ENCODE results near the gene TGFBR2.
A peak's percentile ranks its signal among the peaks of the same experiment; 100 is the strongest.

The TGFBR2 gene

GRCh38 chr3:30684356-30684755 lies 78.0 kb downstream of the TGFBR2 start:
- no peak for DNase-seq (ENCODE audit: low read depth)
- TF ChIP-seq CTCF (conservative IDR thresholded peaks at IDR 0.05; ENCODE audit: control insufficient read depth, insufficient read depth, low read depth, low read length), result no peak
- H3K4me3 ChIP-seq (ENCODE audit: control insufficient read depth, low read depth, low read length), result no peak overlapping the region

DNA sequence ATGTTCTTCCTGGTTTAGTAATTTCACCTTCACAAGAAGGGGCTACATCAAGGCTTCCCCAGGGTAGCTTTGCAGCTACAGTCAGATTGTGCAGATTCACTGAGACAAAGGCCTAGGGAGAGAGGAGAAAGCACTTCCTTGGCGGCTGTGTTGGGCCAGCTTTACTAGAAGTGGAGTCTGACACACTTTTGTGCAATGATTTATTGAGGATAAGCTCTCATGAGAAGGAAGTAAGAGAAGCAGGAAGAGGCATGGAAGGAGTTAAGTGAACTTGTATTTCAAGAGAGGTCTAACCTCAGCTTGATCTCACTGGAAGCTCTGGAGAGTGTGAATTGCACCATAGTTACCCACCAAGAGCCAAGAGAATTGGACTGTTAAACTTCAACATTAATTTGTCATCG lies 78.9 kb downstream of the TGFBR2 start:
- H3K4me3 ChIP-seq (ENCODE audit: control insufficient read depth, low read depth, low read length), result no peak overlapping the region
- TF ChIP-seq CTCF (conservative IDR thresholded peaks at IDR 0.05; ENCODE audit: control insufficient read depth, insufficient read depth, low read depth, low read length), result no peak
- DNase-seq (ENCODE audit: low read depth), result peak; percentile 53

- DNase-seq (ENCODE audit: low read depth), result no peak
- TF ChIP-seq CTCF (conservative IDR thresholded peaks at IDR 0.05; ENCODE audit: control insufficient read depth, insufficient read depth, low read depth, low read length), result no peak
- no peak overlapping the region for H3K4me3 ChIP-seq (ENCODE audit: control insufficient read depth, low read depth, low read length)
Measured at GRCh38 chr3:30686176-30686575, 79.8 kb downstream of the TGFBR2 start.

DNA sequence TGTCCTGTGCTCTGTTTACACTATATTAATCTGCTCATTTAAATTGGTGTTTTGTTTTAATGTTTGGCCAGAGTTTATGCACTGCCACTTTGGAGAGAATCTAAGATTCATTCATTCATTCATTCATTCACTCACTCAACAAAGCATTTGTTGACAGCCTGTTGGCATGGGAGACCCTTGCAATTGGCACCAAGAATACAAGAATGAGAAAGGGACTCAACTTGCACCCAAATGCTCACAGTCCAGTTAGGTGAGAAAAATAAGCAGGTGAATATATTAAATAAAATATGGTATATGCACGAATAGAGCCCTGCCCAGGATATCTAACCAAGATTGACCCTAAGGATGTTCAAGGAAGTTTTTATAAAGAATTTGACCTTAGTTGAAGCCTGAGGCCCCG lies 80.4 kb downstream of the TGFBR2 start:
- H3K4me3 ChIP-seq (ENCODE audit: control insufficient read depth, low read depth, low read length), result no peak overlapping the region
- no peak for TF ChIP-seq CTCF (conservative IDR thresholded peaks at IDR 0.05; ENCODE audit: control insufficient read depth, insufficient read depth, low read depth, low read length)
- no peak for DNase-seq (ENCODE audit: low read depth)

DNA sequence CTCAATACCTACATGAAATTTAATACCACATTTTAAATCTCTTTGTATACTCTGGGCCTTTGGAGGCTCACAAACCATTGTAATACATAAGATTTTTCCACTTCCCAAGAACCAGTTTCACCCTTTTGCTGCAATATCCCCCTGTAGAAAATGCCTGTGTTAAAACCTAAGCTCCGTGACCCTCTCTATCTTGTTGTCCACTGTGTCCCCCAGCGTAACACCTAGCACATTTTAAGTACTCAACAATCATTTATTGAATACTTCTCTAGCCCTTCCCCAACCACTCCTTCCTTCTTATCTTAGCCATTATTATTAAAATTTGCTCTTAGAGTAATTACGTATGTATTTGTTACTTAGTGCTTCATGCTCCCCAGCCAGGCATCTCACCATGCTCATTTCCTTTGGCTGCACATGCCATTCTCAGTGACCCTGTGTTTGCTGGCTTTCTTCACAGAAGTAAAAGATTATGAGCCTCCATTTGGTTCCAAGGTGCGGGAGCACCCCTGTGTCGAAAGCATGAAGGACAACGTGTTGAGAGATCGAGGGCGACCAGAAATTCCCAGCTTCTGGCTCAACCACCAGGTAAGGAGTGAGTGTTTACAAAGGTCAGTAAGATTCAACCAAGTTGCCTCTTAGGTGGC lies 81.6 kb downstream of the TGFBR2 start:
- no peak for TF ChIP-seq CTCF (conservative IDR thresholded peaks at IDR 0.05; ENCODE audit: control insufficient read depth, insufficient read depth, low read depth, low read length)
- no peak overlapping the region for H3K4me3 ChIP-seq (ENCODE audit: control insufficient read depth, low read depth, low read length)
- no peak for DNase-seq (ENCODE audit: low read depth)

- TF ChIP-seq CTCF (conservative IDR thresholded peaks at IDR 0.05; ENCODE audit: control insufficient read depth, insufficient read depth, low read depth, low read length), result no peak
- H3K4me3 ChIP-seq (ENCODE audit: control insufficient read depth, low read depth, low read length), result no peak overlapping the region
- DNase-seq (ENCODE audit: low read depth), result peak; percentile 72
Measured at GRCh38 chr3:30688776-30689641, 82.6 kb downstream of the TGFBR2 start.
